ENCODE results near the gene ENPP3. TPM values are rescaled to one million over a fixed set of nuclear protein-coding genes. Genes with fewer than 3 reads are reported as not detected.

ENPP3 gene
- total and polyA plus RNA-seq, 2 donors (not counting 1 experiment from before 2014, with no cell fraction given), result 0.18 to 0.25 TPM

GRCh38 chr6:131652472-131652871 lies 15.4 kb downstream of the ENPP3 start:
- H3K4me3 ChIP-seq (ENCODE audit: control extremely low read depth in 1 of 5, extremely low read depth in 1 of 5, insufficient read depth in 1 of 5, low read depth in 2 of 5, low read length in 4 of 5), result no peak overlapping the region
- no peaks in the 10 kb centered on the region for H3K9me3 ChIP-seq (ENCODE audit: control extremely low read depth in 1 of 3, control insufficient read depth in 2 of 3, insufficient read depth in 1 of 3, low read length in 2 of 3)
- H3K36me3 ChIP-seq (replicated peaks in 1 of 2; ENCODE audit: control extremely low read depth in 1 of 2, control insufficient read depth in 1 of 2, extremely low read depth in 1 of 2, insufficient read depth in 2 of 2, low read length in 1 of 2), result no peaks in the 10 kb centered on the region
- H3K4me1 ChIP-seq (ENCODE audit: control insufficient read depth in 2 of 2, insufficient read depth in 2 of 2, low read length in 2 of 2), result peaks cover 0 to 5% of the 10 kb centered on the region in 2 donors
- H2AFZ ChIP-seq (ENCODE audit: insufficient read depth, low read depth, low read length, poor library complexity, severe bottlenecking), result no peak overlapping the region
- H3K4me1 Mint-ChIP-seq, result peaks cover 4% of the 10 kb centered on the region
- CTCF ChIA-PET, result no interaction called here
- no peak overlapping the region for H3K9ac ChIP-seq (ENCODE audit: low read length)
- no peak overlapping the region for H3K4me2 ChIP-seq (replicated peaks; ENCODE audit: low read depth, low read length, poor library complexity, severe bottlenecking)
- ATAC-seq (ENCODE audit: low read depth) (no peak), DNase-seq (no peak)
- peaks cover 9% of the 10 kb centered on the region for H3K27me3 Mint-ChIP-seq
- H3K4me3 Mint-ChIP-seq, result no peak overlapping the region
- no peaks in the 10 kb centered on the region for H3K79me2 ChIP-seq (ENCODE audit: control insufficient read depth, insufficient read depth, low read length)
- TF ChIP-seq CTCF (IDR thresholded peaks at IDR 0.05) (no peak), EZH2 (IDR thresholded peaks at IDR 0.05; ENCODE audit: borderline replicate concordance, insufficient read depth, low read depth, low read length, poor library complexity, severe bottlenecking) (no peak)
- H3K9me3 Mint-ChIP-seq (ENCODE audit: insufficient read depth), result no peaks in the 10 kb centered on the region
- H3K27ac Mint-ChIP-seq, result no peak overlapping the region
- POLR2A ChIA-PET, result no interaction called here
- 95% methylated on average over 5 of the region's 5 CpGs for WGBS (ENCODE audit: insufficient coverage)
- intact Hi-C loops (cut with micrococcal nuclease), result no loop called here
- H3K27ac ChIP-seq (ENCODE audit: low read length in 2 of 2), result no peak overlapping the region
- H4K20me1 ChIP-seq (ENCODE audit: control insufficient read depth, insufficient read depth, low read length, poor library complexity, severe bottlenecking), result no peaks in the 10 kb centered on the region
- H3K27me3 ChIP-seq (replicated peaks in 1 of 4; ENCODE audit: control extremely low read depth in 1 of 4, control insufficient read depth in 3 of 4, insufficient read depth in 4 of 4, low read length in 3 of 4), result peaks cover 0 to 5% (median 0%) of the 10 kb centered on the region in 4 experiments

GRCh38 chr6:131654326-131654725 lies 17.2 kb downstream of the ENPP3 start:
- no peak overlapping the region for H3K4me3 Mint-ChIP-seq
- H3K4me3 ChIP-seq (ENCODE audit: control extremely low read depth in 1 of 5, extremely low read depth in 1 of 5, insufficient read depth in 1 of 5, low read depth in 2 of 5, low read length in 4 of 5), result no peak overlapping the region
- H3K27me3 ChIP-seq (replicated peaks in 1 of 4; ENCODE audit: control extremely low read depth in 1 of 4, control insufficient read depth in 3 of 4, insufficient read depth in 4 of 4, low read length in 3 of 4), result peaks cover 0 to under 1% (median 0%) of the 10 kb centered on the region in 4 experiments
- H3K4me1 ChIP-seq (ENCODE audit: control insufficient read depth in 2 of 2, insufficient read depth in 2 of 2, low read length in 2 of 2), result peaks cover 0 to 5% of the 10 kb centered on the region in 2 donors
- no peaks in the 10 kb centered on the region for H4K20me1 ChIP-seq (ENCODE audit: control insufficient read depth, insufficient read depth, low read length, poor library complexity, severe bottlenecking)
- ChIA-PET POLR2A (no interaction called here), CTCF (interaction anchor here (2.2 kb wide), 1 partner anchor 26 kb away, joined by 5 read pairs; the partner anchor contains the start of gene MED23)
- WGBS (ENCODE audit: insufficient coverage), result 82% methylated on average over 2 of the region's 3 CpGs
- no peak overlapping the region for H3K27ac ChIP-seq (ENCODE audit: low read length in 2 of 2)
- no peak for ATAC-seq (ENCODE audit: low read depth)
- no peaks in the 10 kb centered on the region for H3K9me3 Mint-ChIP-seq (ENCODE audit: insufficient read depth)
- no peak overlapping the region for H2AFZ ChIP-seq (ENCODE audit: insufficient read depth, low read depth, low read length, poor library complexity, severe bottlenecking)
- no peaks in the 10 kb centered on the region for H3K36me3 ChIP-seq (replicated peaks in 1 of 2; ENCODE audit: control extremely low read depth in 1 of 2, control insufficient read depth in 1 of 2, extremely low read depth in 1 of 2, insufficient read depth in 2 of 2, low read length in 1 of 2)
- TF ChIP-seq CTCF (IDR thresholded peaks at IDR 0.05), result no peak
- TF ChIP-seq EZH2 (IDR thresholded peaks at IDR 0.05; ENCODE audit: borderline replicate concordance, insufficient read depth, low read depth, low read length, poor library complexity, severe bottlenecking), result no peak
- H3K4me1 Mint-ChIP-seq, result peaks cover 6% of the 10 kb centered on the region
- peaks cover 4% of the 10 kb centered on the region for H3K27me3 Mint-ChIP-seq
- H3K27ac Mint-ChIP-seq, result no peak overlapping the region
- no peak overlapping the region for H3K9ac ChIP-seq (ENCODE audit: low read length)
- DNase-seq, result no peak
- no peaks in the 10 kb centered on the region for H3K79me2 ChIP-seq (ENCODE audit: control insufficient read depth, insufficient read depth, low read length)
- H3K4me2 ChIP-seq (replicated peaks; ENCODE audit: low read depth, low read length, poor library complexity, severe bottlenecking), result peak overlapping the region; percentile 11
- intact Hi-C loops (cut with micrococcal nuclease), result no loop called here
- H3K9me3 ChIP-seq (ENCODE audit: control extremely low read depth in 1 of 3, control insufficient read depth in 2 of 3, insufficient read depth in 1 of 3, low read length in 2 of 3), result no peaks in the 10 kb centered on the region
